Spleen (tissue), 7 donors: ENCODE results near the gene DMAC2L.

Experiments
- CTCF ChIP-seq, 11 experiments: fragments of 200-600 bp in 7 of 11; fragments of 450-650 bp in 4 of 11; sonication (generic) in 4 of 11; IDR thresholded peaks in 8 of 11; conservative IDR thresholded peaks in 3 of 11; 1 replicate in 7 of 11; 2 replicates in 4 of 11; pipeline versions ENCODE4 v1.4.0 to v1.8.0; 2016 to 2021; ENCODE audit warnings: antibody characterized with exemption in 11 of 11, inconsistent platforms in 4 of 11, mild to moderate bottlenecking in 1 of 11
- POLR2A ChIP-seq, 3 donors: fragments of 450-650 bp; IDR thresholded peaks; one replicate each; pipeline ENCODE4 v1.5.1; 2017; ENCODE audit warnings: antibody characterized with exemption in 3 of 3, mild to moderate bottlenecking in 1 of 3
- POLR2AphosphoS5 ChIP-seq, 3 donors: sonication (generic); formaldehyde crosslinking; IDR thresholded peaks; one replicate each; pipeline ENCODE4 v1.5.1; 2017; ENCODE audit warnings: antibody characterized with exemption in 3 of 3
- donor health status: DM: no; HTN: no; CAD: no; lungs with moderate emphysema.
- donor health status: DM: no; HTN: no; CAD: no.
- donor health status: DM: no; HTN: no; CAD: no.

DNA sequence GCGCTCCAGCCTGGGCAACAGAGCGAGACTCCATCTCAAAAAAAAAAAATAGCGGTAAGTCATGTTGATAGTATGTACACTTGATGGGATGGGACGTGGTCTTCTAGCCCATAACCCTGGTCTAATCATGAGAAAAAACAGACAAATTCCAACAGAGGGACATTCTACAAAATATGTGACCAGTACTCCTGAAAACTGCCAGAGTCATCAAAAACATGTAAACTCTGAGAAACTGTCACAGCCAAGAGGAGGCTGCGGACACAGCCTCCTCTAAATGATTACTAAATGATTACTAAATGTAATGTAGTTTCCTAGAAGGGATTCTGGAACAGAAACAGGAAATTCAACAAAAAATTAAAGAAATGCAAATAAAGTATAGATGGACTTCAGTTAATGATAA, 63.6 kb downstream of the DMAC2L start:
- TF ChIP-seq CTCF (IDR thresholded peaks at IDR 0.05 in 8 of 11, conservative IDR thresholded peaks at IDR 0.05 in 3 of 11) (no peak), POLR2A (IDR thresholded peaks at IDR 0.05) (no peak), POLR2AphosphoS5 (IDR thresholded peaks at IDR 0.05) (no peak)
